Tibial artery (tissue), 4 donors: ENCODE data around the gene VANGL2.

Source experiments
- DNase-seq, 2 donors: peaks; one replicate each; pipeline ENCODE4 v3.0.0-alpha.2; 2019
- H3K27ac ChIP-seq, 2 donors: fragments of 200-600 bp; sonication (generic) in 1 of 2; 1 replicate in 1 of 2; 2 replicates in 1 of 2; pipeline ENCODE4 v1.5.1; 2018 to 2019; ENCODE audit warnings: mild to moderate bottlenecking in 1 of 2
- H3K27me3 ChIP-seq, 2 donors: fragments of 200-600 bp; sonication (generic) in 1 of 2; one replicate each; pipeline versions ENCODE4 v1.5.1 to v1.6.0; 2016 to 2019
- H3K36me3 ChIP-seq, 3 donors: fragments of 200-600 bp; sonication (generic) in 2 of 3; one replicate each; pipeline ENCODE4 v1.5.1; 2016 to 2019; ENCODE audit warnings: mild to moderate bottlenecking in 2 of 3
- H3K4me1 ChIP-seq, 4 donors: fragments of 200-600 bp; sonication (generic) in 2 of 4; 1 replicate in 3 of 4; 2 replicates in 1 of 4; pipeline ENCODE4 v1.5.1; 2016 to 2019
- H3K4me3 ChIP-seq, 2 donors: fragments of 200-600 bp; sonication (generic) in 1 of 2; 1 replicate in 1 of 2; 2 replicates in 1 of 2; pipeline ENCODE4 v1.5.1; 2018 to 2019; ENCODE audit warnings: mild to moderate bottlenecking in 2 of 2
- H3K9me3 ChIP-seq, 3 donors: fragments of 200-600 bp; sonication (generic) in 1 of 3; one replicate each; pipeline ENCODE4 v1.5.1; 2016 to 2019
- intact Hi-C: fragments of 100-400 bp; cut with DNase I; formaldehyde crosslinking; loops from one replicate; pipeline ENCODE4 v1.15.0; 2023; ENCODE audit warnings: low total_unique reads
- TF ChIP-seq, protein P1 (sequence below), 2 experiments: fragments of 200-600 bp in 1 of 2; fragments of 450-650 bp in 1 of 2; IDR thresholded peaks; one replicate each; pipeline ENCODE4 v1.5.1; 2017 to 2019; ENCODE audit warnings: antibody characterized with exemption in 2 of 2, mild to moderate bottlenecking in 1 of 2, moderate library complexity in 1 of 2

VANGL2 gene

DNA sequence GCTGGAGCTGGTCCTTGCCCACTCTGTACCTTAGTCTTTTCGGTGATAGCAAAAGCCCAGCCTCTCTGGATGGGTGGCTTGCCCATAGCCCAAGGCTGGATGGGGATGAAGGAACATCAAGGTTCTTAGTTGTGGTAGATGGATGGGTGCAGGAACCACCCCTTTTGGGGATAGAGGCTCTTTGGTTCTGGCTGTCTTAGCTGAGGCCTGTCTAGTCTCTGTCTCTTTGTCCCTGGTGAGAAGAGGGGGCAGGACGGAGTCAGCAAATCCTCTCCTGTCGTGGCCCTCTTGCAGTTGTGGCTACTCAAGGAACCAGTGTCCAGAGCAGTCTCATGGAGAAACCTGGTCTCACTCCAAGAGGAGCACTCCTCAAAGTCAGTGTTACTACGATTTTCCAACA lies 8.5 kb downstream of the VANGL2 start:
- Histone ChIP-seq H3K27ac (no peak overlapping the region), H3K4me1 (peaks cover 0 to 4% (median 0%) of the 10 kb centered on the region in 4 donors)

GRCh38 chr1:160409486-160409885 lies 9.1 kb downstream of the VANGL2 start:
- TF ChIP-seq, protein P1, sequence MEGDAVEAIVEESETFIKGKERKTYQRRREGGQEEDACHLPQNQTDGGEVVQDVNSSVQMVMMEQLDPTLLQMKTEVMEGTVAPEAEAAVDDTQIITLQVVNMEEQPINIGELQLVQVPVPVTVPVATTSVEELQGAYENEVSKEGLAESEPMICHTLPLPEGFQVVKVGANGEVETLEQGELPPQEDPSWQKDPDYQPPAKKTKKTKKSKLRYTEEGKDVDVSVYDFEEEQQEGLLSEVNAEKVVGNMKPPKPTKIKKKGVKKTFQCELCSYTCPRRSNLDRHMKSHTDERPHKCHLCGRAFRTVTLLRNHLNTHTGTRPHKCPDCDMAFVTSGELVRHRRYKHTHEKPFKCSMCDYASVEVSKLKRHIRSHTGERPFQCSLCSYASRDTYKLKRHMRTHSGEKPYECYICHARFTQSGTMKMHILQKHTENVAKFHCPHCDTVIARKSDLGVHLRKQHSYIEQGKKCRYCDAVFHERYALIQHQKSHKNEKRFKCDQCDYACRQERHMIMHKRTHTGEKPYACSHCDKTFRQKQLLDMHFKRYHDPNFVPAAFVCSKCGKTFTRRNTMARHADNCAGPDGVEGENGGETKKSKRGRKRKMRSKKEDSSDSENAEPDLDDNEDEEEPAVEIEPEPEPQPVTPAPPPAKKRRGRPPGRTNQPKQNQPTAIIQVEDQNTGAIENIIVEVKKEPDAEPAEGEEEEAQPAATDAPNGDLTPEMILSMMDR (IDR thresholded peaks at IDR 0.05): no peak
- Histone ChIP-seq H3K9me3 (no peaks in the 10 kb centered on the region), H3K4me3 (no peak overlapping the region), H3K27ac (no peak overlapping the region), H3K27me3 (peaks cover 0 to 7% of the 10 kb centered on the region in 2 donors), H3K4me1 (peaks cover 0 to 4% (median 0%) of the 10 kb centered on the region in 4 donors), H3K36me3 (no peaks in the 10 kb centered on the region)
- intact Hi-C loops: no loop called here
- no peak for DNase-seq

More for the DNA sequence above, 8.5 kb downstream of the VANGL2 start:
- Histone ChIP-seq H3K9me3 (no peaks in the 10 kb centered on the region), H3K27me3 (peaks cover 0 to 12% of the 10 kb centered on the region in 2 donors), H3K4me3 (no peak overlapping the region), H3K36me3 (no peaks in the 10 kb centered on the region)
- intact Hi-C loops: no loop called here
- TF ChIP-seq, protein P1 (IDR thresholded peaks at IDR 0.05): no peak
- no peak for DNase-seq

GRCh38 chr1:160410406-160411005 lies 10.1 kb downstream of the VANGL2 start:
- peaks cover 0 to 4% (median 0%) of the 10 kb centered on the region in 4 donors for H3K4me1 ChIP-seq
- no peak for DNase-seq
- H3K4me3 ChIP-seq: no peak overlapping the region

GRCh38 chr1:160411271-160412027 lies 11.1 kb downstream of the VANGL2 start:
- TF ChIP-seq, protein P1 (IDR thresholded peaks at IDR 0.05): no peak
- no peak overlapping the region for H3K27ac ChIP-seq

More at GRCh38 chr1:160410406-160411005, 10.1 kb downstream of the VANGL2 start:
- no peaks in the 10 kb centered on the region for H3K9me3 ChIP-seq
- TF ChIP-seq, protein P1 (IDR thresholded peaks at IDR 0.05): no peak
- intact Hi-C loops: no loop called here
- peaks cover 0 to 7% of the 10 kb centered on the region in 2 donors for H3K27me3 ChIP-seq
- H3K36me3 ChIP-seq: no peaks in the 10 kb centered on the region
- H3K27ac ChIP-seq: no peak overlapping the region

DNA sequence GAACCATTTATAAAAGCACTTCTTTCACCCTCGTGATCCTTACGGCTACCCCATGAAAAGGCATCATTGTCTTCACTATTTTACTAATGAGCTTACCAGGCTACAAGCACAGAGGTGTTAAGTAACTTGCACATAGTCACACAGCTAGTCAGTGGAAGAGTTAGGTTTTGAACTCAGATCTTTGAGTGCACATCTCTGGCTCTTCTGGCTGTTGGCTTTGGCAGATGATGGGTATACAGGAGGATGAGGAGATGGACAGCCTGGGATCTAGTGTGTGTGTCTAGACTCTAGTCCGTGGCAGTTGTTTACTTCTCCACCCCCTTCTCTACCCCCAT lies 11.6 kb downstream of the VANGL2 start:
- H3K36me3 ChIP-seq: no peaks in the 10 kb centered on the region
- TF ChIP-seq, protein P1 (IDR thresholded peaks at IDR 0.05): no peak
- peaks cover 0 to 4% (median 0%) of the 10 kb centered on the region in 4 donors for H3K4me1 ChIP-seq
- peaks cover 0 to 5% of the 10 kb centered on the region in 2 donors for H3K27me3 ChIP-seq
- no peak for DNase-seq
- H3K9me3 ChIP-seq: no peaks in the 10 kb centered on the region
- intact Hi-C loops: no loop called here
- H3K27ac ChIP-seq: no peak overlapping the region
- no peak overlapping the region for H3K4me3 ChIP-seq

More at GRCh38 chr1:160411271-160412027, 11.1 kb downstream of the VANGL2 start:
- DNase-seq: no peak
- Histone ChIP-seq H3K36me3 (no peaks in the 10 kb centered on the region), H3K9me3 (no peaks in the 10 kb centered on the region), H3K4me3 (no peak overlapping the region), H3K4me1 (peaks cover 0 to 4% (median 0%) of the 10 kb centered on the region in 4 donors), H3K27me3 (peaks cover 0 to 7% of the 10 kb centered on the region in 2 donors)
- intact Hi-C loops: no loop called here
